Urinary bladder (tissue), 4 donors: ENCODE measurements around the gene SLFN12L. TPM values are rescaled to one million over a fixed set of nuclear protein-coding genes. Genes with fewer than 3 reads are reported as not detected.
"Not testable (repeated sequence)": the region's sequence is repeated elsewhere in the genome, so short reads cannot be mapped to it uniquely, and the experiment has no call there.

Source experiments
- DNase-seq: peaks from one replicate; pipeline ENCODE4 v3.0.0-alpha.2; 2015; ENCODE audit errors: extremely low spot score
- H3K27ac ChIP-seq: one replicate; pipeline ENCODE4 v1.5.1; 2013; ENCODE audit warnings: low read depth, mild to moderate bottlenecking, moderate library complexity
- H3K36me3 ChIP-seq: one replicate; pipeline ENCODE4 v1.6.1; 2013; ENCODE audit warnings: mild to moderate bottlenecking, moderate library complexity; ENCODE audit not compliant: insufficient read depth
- H3K4me1 ChIP-seq: one replicate; pipeline ENCODE4 v1.6.1; 2013; ENCODE audit warnings: mild to moderate bottlenecking, moderate library complexity; ENCODE audit not compliant: insufficient read depth
- H3K4me3 ChIP-seq: one replicate; pipeline ENCODE4 v1.5.1; 2013; ENCODE audit warnings: low read depth, low read length
- WGBS: extraction: QIAGEN DNeasy Blood & Tissue Kit; methylation state at CpG from one replicate; pipeline ENCODE4 v1.1.7; 2013; 5-methylcytosine and 5-hydroxymethylcytosine counted together
- polyA plus RNA-seq: library from polyadenylated mRNA; stranded (reverse); fragments of 200-250 nt; gene quantifications from one replicate; pipeline ENCODE4 v1.2.3, GENCODE V29; 2013
- total RNA-seq: library from RNA; depleted of rRNA; stranded (reverse); fragments of >200 nt; gene quantifications from one replicate; pipeline ENCODE4 v1.2.3, GENCODE V29; 2014
- donor health status: healthy with polysubstance abuse.
- donor health status: healthy.

SLFN12L gene
- total and polyA plus RNA-seq, 2 donors: 0.30 to 3.6 TPM

DNA sequence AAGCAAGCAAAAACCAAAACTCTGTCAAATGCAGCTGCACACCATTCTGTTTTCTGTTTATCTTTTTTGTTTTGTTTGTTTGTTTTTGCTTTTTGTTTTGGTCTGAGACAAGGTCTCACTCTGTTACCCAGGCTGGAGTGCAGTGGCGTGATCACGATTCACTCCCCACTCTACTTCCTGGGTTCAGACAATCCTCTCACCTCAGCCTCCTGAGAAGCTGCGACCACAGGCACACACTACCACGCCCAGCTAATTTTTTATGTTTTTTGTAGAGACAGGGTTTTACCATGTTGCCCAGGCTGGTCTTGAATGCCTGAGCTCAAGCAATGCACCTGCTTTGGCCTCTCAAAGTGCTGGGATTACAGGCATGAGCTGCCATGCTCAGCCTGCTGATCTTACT is 69.7 kb downstream of the SLFN12L start:
- Histone ChIP-seq H3K4me3 (no peak overlapping the region), H3K36me3 (no peaks in the 10 kb centered on the region), H3K27ac (no peak overlapping the region), H3K4me1 (no peaks in the 10 kb centered on the region)
- no peak for DNase-seq
- WGBS: 83% methylated on average over 4 of the region's 4 CpGs

DNA sequence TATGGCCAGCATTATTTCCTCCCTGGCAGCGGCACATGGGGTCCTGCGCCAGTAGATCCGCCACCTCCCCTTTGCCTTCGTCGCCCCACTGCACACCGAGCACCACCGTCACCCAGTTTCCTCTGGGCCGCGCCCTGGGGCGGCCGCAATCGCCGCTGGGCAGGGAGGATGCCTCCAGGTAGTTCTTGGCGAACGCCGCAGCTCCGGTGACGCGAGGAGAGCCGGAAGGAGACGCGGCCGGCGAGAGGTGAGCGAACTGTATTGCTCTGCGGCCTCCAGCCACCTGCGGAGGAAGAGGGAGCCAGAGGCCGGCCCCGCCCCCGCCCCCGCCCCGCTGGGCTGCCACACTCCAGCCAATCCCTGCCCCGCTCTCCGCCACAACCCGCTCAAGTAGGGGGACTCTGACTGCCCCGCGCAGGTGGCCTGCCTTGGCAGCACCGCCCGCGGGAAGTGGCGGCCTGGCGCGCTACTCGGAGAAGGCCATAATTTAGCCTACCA is 77.1 kb downstream of the SLFN12L start:
- no peak overlapping the region for H3K27ac ChIP-seq
- H3K36me3 ChIP-seq: no peaks in the 10 kb centered on the region
- no peaks in the 10 kb centered on the region for H3K4me1 ChIP-seq
- no peak overlapping the region for H3K4me3 ChIP-seq
- no peak for DNase-seq
- 7% methylated on average over 44 of the region's 44 CpGs for WGBS

DNA sequence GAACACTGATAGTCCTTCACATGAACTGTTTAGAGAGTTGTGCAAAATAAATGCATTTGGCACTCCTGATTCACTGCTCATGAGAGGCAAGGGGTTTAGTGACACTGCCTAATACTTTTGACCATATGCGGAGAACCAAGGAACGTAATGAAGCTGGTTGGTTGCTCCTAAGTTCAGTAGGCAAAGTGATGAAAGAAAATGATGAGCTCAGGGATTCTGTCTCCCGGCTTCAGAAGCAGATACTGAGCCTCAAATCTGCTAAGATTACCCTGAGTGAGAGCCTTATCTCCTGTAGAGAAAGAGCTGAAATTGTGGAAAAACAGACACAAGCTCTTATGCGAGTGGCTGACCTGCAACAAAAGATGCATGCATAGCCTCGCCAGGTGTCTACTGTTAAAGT is 83.4 kb downstream of the SLFN12L start:
- H3K36me3 ChIP-seq, H3K4me3 ChIP-seq, H3K4me1 ChIP-seq, H3K27ac ChIP-seq, DNase-seq: not testable (repeated sequence)
- WGBS: 83% methylated on average over 5 of the region's 5 CpGs

GRCh38 chr17:35453171-35453570 is 84.3 kb downstream of the SLFN12L start:
- 58% methylated on average over 1 of the region's 1 CpG for whole genome bisulfite sequencing
- Histone ChIP-seq H3K27ac (no peak overlapping the region), H3K4me1 (no peaks in the 10 kb centered on the region)

DNA sequence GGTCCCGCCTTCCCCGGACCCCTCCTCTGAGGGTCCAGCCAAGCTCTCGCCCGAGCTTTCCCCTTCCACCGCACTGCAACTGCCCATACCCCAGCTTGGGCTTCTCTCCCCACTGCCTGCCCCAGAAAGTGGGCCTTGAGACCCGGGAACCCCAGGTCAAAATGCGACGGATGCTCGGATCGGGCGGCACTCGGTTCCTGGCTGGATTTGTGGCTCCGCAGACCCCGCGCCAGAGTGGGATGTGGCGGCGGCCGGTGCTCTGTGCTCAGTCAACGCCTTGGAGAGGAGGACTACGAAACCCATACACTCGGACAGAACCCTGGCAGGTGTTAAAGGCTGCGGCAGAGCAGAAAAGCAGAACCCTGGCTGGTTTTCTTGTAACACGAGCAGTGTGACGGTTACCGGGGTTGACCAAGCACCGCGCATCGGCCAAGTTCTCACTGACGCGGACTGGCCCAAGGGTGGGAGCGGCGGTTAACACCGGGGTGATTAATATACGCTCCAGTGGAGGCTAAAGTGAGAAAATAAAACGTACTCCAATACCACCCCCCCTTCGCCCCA is 88.0 kb downstream of the SLFN12L start:
- Histone ChIP-seq H3K27ac (no peak overlapping the region), H3K4me3 (peak overlapping the region; percentile 12), H3K36me3 (peaks cover 3% of the 10 kb centered on the region), H3K4me1 (no peaks in the 10 kb centered on the region)
- WGBS: 12% methylated on average over 36 of the region's 36 CpGs
- DNase-seq: no peak

More at GRCh38 chr17:35453171-35453570, 84.3 kb downstream of the SLFN12L start:
- no peak for DNase-seq
- no peak overlapping the region for H3K4me3 ChIP-seq
- H3K36me3 ChIP-seq: no peaks in the 10 kb centered on the region

GRCh38 chr17:35448899-35449227 is 88.6 kb downstream of the SLFN12L start:
- Histone ChIP-seq H3K4me3 (no peak overlapping the region), H3K36me3 (peaks cover 3% of the 10 kb centered on the region), H3K27ac (no peak overlapping the region), H3K4me1 (no peaks in the 10 kb centered on the region)
- no peak for DNase-seq
- 26% methylated on average over 16 of the region's 16 CpGs for WGBS

DNA sequence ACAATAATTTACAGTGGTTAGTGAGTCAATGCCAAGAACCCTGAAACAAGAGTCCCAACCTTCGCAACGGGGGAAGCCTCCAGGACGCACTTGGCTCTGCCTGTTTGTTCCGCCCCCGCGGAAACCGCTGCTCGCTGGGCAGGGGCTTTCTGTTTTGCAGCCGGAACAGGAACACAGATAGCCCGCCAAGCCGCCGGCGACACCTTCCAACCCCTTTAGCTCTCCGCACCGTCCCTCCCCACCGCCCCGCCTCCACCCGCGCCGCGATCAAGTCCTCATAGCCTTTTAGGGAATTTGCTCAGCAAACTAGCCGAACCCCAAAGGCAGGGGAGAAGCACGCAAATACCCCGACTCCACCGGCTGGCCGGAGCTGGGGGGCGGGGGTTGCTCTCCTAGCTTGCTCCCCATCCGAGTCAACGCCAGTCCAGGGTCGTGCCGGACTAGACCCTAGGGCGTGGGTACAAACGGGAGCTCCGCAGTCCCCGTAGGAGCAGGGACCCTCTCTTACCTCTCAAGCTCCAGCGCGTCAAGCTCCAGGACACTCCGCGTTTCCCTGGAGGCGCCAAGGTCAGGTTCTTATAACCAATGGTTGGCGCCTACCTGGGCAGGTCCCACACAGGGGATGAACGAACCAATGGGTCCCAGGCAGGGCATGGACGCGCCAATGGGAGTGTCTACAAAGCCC is 89.1 kb downstream of the SLFN12L start, which contains the start of gene SLFN13:
Gene SLFN13, minus strand, starts transcription at position 553 of the 685 bp plus-strand sequence. CDS start 3,086 bp downstream, outside the sequence.
- H3K4me1 ChIP-seq: no peaks in the 10 kb centered on the region
- no peak within 1 kb of the TSS for H3K27ac ChIP-seq
- H3K36me3 ChIP-seq: peaks cover 3% of the 10 kb centered on the region
- H3K4me3 ChIP-seq: peak within 1 kb of the TSS; percentile 55
- WGBS: 2% methylated on average over 44 of the region's 44 CpGs
- DNase-seq: peak; percentile 41

GRCh38 chr17:35447499-35447898 is 90.0 kb downstream of the SLFN12L start:
- DNase-seq: no peak
- 42% methylated on average over 3 of the region's 3 CpGs for WGBS
- Histone ChIP-seq H3K4me1 (no peaks in the 10 kb centered on the region), H3K4me3 (peak overlapping the region; percentile 55), H3K27ac (no peak overlapping the region), H3K36me3 (peaks cover 3% of the 10 kb centered on the region)

GRCh38 chr17:35438433-35438832 is 99.0 kb downstream of the SLFN12L start:
- DNase-seq: no peak

GRCh38 chr17:35433075-35433894 is 104.2 kb downstream of the SLFN12L start:
- WGBS: 15% methylated on average over 19 of the region's 19 CpGs
- Histone ChIP-seq H3K4me3 (peak overlapping the region; percentile 51), H3K27ac (no peak overlapping the region), H3K36me3 (no peaks in the 10 kb centered on the region), H3K4me1 (no peaks in the 10 kb centered on the region)
- DNase-seq: peak; percentile 83

More at GRCh38 chr17:35438433-35438832, 99.0 kb downstream of the SLFN12L start:
- H3K4me3 ChIP-seq: no peak overlapping the region
- no peaks in the 10 kb centered on the region for H3K4me1 ChIP-seq
- no peak overlapping the region for H3K27ac ChIP-seq
- H3K36me3 ChIP-seq: no peaks in the 10 kb centered on the region

DNA sequence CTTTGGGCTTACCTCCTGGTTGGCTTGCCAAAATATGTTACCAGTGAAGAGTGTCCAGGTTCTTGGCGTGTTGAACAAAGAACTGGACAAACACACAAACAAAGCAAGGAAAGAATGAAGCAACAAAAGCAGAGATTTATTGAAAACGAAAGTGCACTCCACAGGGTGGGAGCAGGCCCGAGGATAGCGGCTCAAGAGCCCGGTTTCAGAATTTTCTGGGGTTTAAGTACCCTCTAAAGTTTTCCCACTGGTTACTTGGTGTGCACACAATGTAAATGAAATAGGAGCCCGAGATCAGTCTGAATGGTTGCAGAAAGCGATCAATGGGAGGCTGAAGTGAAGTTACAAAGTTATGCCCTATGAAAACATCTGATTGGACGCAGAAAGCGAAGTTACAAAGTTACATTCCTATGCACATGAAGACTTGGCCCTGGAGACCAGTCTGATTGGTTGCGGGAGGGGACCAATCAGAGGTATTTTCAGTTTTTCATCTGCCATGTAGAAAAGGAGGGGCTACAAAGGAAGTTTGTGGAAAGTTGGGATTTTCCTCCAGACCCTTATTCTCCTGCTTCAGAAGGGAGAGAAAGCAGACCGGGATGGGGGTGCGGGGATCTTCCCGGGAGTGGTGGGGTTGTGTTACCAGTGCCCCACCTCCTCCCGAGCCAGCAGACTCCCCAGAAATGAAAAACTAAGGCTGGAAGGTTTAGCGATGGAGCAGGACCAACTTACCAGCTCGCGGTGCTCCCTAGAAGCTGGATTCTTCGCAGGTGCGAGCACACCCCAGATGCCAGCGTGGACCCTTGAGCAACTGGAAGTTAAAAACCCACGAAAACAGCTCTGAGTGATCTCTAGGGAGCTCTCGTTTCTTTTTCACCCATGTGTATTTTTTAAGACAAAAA is 105.1 kb downstream of the SLFN12L start, which contains the start of gene SLFN12:
Gene SLFN12, minus strand, starts transcription at position 325 of the 899 bp plus-strand sequence. CDS start 9,472 bp downstream, outside the sequence.
- WGBS: 24% methylated on average over 22 of the region's 22 CpGs
- Histone ChIP-seq H3K4me1 (no peaks in the 10 kb centered on the region), H3K36me3 (no peaks in the 10 kb centered on the region), H3K4me3 (peak within 1 kb of the TSS; percentile 51), H3K27ac (peak within 1 kb of the TSS; percentile 80)
- peak; percentile 92 for DNase-seq

DNA sequence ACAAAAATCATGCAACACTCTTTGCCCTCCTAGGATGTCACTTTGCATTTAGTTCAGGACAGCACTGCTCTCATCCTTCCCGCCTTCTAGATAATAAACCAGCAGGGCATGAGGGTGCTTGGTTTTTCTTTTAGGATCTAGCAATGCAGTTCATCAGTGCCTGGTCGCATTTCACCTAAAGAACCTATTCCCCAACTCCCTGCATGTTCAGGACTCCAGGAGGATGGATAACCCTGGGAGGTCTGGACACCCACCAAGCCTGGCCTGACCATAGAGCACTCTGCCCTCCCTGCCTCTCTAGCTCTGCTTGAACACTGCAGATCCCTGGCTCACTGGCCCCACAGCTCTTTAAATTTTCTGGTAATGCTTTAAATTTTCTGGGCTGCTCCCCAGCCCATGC is 107.8 kb downstream of the SLFN12L start:
- no peak for DNase-seq
- H3K4me3 ChIP-seq: no peak overlapping the region
- no peaks in the 10 kb centered on the region for H3K36me3 ChIP-seq
- 85% methylated on average over 2 of the region's 2 CpGs for WGBS
- no peaks in the 10 kb centered on the region for H3K4me1 ChIP-seq
- no peak overlapping the region for H3K27ac ChIP-seq

DNA sequence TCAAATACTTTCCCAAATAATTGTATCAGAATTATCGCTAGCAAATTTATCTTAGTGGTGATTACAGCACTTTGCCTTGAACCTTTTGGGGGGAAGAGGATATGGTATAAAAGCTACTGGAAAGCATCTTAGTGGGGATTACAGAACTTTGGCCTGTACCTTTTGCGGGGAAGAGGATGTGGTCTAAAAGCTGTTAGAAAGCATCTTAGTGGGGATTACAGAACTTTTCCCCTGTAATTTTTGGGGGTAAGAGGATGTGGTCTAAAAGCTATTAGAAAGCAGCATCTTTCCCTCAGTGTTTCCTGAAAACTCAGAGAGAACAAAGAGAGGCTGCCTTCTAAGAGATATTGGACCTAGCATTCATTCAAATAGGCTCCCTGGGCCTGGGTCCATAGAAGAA is 109.2 kb downstream of the SLFN12L start:
- H3K36me3 ChIP-seq: no peaks in the 10 kb centered on the region
- DNase-seq: no peak
- H3K4me3 ChIP-seq: no peak overlapping the region
- no peak overlapping the region for H3K27ac ChIP-seq
- 91% methylated on average over 2 of the region's 2 CpGs for WGBS
- H3K4me1 ChIP-seq: no peaks in the 10 kb centered on the region
